Skeletal muscle cell (primary cell): Measurements from ENCODE around the gene TRAPPC5.

ENCODE experiments used
- DNase-seq: peaks from one replicate; pipeline ENCODE4 v3.0.0-alpha.2; 2010; ENCODE audit warnings: low read depth
- H3K4me3 ChIP-seq: 2 replicates; pipeline ENCODE4 v1.5.1; 2011; ENCODE audit warnings: low read depth, mild to moderate bottlenecking, control low read depth, low read length, moderate library complexity

The TRAPPC5 gene

GRCh38 chr19:7697721-7698287 is 17.2 kb downstream of the TRAPPC5 start:
- DNase-seq, result no peak
- H3K4me3 ChIP-seq, result no peak overlapping the region

DNA sequence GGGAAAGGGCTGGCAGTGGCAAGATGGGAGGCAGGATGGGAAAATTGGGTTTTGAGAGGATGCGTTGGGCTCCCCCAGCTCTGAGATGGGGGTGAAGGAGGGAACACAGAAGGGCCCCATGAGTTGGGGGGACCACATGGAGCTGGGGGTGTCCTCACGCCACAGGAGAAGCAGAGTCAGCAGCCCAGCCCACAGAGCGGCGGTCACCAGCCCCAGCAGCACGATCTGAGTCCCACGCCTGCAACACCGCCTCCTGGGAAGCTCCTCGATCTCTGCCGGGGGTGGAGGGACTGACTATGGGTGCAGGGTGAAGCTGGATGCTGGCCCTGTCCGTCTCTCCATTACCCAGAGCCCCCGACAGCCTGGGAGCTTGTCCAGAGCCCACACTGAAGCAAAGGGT is 17.9 kb downstream of the TRAPPC5 start:
- DNase-seq, result no peak
- H3K4me3 ChIP-seq, result no peak overlapping the region

DNA sequence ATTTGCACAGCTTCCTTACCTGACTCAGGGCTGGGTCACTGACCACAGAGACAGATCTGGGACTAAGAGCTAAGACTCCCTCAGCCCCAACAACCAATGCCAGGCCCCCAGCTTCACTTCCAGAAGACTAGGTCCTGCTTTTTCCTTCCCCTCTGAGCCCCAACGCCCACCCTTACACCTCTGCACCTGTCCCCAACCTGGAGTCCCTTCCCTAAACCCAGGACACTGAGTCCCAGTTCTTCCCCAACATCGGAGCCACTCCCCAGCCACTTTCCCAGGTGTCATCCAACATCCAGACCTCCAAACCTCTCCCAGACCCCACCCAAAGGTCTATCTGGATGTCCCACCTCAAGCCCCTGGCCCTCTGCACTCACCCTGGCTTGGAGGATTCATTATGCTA is 18.4 kb downstream of the TRAPPC5 start:
- no peak overlapping the region for H3K4me3 ChIP-seq
- DNase-seq, result no peak

DNA sequence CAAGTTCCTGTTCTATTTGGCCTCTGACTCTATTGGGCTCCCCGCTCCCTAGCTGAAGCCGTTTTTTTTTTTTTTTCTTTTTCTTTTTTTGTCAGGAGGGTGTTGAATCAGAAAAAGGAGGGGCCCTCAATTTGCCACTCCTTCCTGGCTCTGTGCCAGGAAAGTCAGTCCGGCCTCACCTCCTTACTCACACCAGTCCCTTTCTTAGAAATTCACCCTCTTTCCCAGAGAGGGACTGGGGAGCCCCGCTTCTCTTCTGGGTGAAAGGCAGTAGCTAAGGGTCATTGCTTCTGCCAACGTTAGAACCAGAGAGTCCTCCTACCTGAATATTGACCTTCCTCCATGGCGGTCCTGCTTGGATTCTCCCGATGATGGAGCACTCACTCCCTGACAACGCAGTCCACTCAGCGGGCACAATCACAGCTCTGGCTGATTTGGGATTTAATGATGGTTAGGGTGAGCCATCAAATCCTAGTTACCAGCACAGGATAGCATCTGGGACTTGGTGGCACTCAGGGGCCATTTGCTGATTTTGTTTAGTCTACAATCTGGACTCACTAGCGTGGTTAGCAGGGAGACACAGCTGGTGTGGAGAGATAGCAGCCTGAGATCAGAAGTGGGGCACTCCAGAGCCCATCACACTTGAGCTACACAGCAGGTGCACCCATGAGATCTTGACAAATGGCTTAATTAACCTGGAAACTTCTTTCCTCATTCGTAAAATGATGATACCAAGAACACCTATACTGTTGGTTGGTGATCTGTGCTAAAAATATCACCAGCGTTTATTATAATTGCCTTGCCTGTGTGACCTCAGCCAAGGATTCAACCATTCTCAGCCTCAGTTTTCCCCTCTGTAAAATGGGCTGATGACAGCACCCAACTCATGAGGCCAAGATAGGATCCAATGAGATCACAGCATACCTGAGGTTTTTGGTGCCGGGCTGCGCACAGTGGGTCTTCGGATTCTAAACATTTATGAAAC is 19.1 kb downstream of the TRAPPC5 start:
- no peak for DNase-seq
- H3K4me3 ChIP-seq, result no peak overlapping the region

DNA sequence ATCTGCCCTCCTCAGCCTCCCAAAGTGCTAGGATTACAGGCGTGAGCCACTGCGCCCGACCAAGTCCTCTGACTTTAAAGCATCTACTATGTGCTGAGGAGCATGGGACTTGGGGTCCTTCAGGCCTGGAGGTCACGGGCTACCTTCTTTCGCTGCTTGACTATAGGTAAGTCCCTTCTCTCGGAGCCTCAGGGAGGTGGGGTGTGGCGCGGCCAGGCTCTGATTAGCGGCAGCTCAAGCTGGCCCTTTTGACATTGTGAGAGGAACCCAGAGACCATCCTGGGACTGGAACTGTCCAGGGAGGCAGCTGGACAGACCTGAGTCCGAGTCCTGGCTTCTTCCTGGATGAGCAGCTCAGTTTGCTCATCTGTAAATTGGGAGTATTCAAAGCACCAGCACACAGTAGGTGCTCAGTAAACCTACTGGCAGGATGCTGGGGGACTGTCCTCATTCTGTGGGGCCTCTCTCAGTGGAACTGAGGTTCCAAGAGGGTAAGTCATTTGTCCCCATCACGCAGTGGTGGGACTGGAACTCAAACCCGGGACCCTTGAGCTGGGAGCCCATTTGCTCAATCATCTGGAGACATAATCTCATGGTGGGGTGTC is 20.5 kb downstream of the TRAPPC5 start:
- no peak for DNase-seq
- H3K4me3 ChIP-seq, result no peak overlapping the region

DNA sequence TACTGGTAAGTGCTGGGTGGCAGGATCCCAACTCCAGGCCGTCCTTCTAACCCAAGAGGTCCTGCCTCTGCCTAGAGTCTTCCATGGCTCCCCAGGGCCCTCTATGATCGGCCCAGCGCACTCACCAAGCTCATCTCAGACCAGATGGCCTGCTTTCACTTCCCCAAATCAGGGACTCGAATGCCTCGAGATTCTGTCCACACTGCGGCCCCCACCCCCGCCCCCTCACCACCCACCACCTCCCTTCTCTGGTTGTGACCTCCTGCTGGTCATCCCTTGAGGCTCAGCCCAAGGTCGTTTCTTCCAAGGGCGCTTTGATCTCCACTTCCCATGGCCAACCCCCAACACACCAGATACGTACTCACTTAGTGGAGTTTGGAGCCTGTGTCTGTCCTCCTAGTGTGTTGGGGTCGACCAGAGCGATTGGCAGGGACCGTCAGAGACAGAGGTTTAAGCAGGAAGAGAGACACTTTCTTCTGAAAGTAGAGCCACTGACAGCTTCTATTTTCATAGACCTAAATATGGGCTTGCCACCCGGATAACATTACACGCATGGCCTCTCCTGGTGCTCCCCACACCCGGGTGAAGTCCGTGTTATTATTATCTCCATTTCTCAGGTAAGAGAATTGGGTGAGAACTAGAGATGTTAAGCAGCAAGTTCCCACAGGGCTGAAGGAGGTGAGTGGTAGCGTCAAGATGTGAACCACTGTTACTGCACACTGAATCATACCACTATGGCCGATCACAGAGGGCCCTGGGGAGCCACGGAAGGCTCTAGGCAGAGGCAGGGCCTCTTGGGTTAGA is 21.2 kb downstream of the TRAPPC5 start, which contains the start of gene FCER2:
Gene FCER2, minus strand, starts transcription at position 478 of the 804 bp plus-strand sequence. CDS start 2,371 bp downstream, outside the sequence.
- DNase-seq, result no peak
- no peak within 1 kb of the TSS for H3K4me3 ChIP-seq

- H3K4me3 ChIP-seq, result no peak overlapping the region
- DNase-seq, result no peak
These were observed 22.7 kb downstream of the TRAPPC5 start for GRCh38 chr19:7703332-7703731.

DNA sequence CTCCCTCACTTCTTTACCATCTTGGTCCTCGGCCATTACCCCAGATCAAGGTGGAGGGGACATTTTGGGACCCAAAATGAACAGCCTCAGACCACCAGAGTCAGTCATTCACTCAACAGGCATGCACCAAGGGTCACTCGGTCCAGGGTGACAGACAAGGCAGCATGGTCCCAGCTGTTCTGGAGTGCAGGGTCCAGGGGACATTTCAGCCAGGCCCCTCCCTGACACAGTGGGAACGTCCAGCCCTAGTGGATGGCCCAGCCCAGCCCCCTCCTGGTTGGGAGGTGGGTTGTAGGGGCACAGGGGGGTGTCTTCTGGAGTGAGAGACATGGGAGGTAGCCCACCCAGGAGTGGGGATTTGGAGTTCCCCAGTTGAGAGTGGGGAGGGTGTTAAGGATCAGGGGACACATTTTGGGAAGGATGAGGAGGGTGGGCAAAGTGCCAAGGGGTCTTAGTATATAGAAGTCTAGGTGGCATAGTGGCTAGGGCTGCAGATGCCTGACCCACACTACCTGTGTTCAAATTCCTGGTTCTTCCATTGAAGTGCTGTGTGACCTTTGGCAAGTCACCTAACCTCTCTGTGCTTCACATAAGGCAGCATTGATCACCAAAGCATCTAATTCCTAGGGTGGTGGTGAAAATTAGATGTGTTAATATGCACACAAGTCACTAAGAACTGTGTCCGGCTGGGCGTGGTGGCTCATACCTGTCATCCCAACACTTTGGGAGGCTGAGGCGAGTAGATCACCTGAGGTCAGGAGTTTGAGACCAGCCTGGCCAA is 23.8 kb downstream of the TRAPPC5 start:
- DNase-seq, result no peak
- H3K4me3 ChIP-seq, result no peak overlapping the region

- H3K4me3 ChIP-seq, result no peak overlapping the region
- no peak for DNase-seq
These were observed 25.0 kb downstream of the TRAPPC5 start for GRCh38 chr19:7705387-7706187.

DNA sequence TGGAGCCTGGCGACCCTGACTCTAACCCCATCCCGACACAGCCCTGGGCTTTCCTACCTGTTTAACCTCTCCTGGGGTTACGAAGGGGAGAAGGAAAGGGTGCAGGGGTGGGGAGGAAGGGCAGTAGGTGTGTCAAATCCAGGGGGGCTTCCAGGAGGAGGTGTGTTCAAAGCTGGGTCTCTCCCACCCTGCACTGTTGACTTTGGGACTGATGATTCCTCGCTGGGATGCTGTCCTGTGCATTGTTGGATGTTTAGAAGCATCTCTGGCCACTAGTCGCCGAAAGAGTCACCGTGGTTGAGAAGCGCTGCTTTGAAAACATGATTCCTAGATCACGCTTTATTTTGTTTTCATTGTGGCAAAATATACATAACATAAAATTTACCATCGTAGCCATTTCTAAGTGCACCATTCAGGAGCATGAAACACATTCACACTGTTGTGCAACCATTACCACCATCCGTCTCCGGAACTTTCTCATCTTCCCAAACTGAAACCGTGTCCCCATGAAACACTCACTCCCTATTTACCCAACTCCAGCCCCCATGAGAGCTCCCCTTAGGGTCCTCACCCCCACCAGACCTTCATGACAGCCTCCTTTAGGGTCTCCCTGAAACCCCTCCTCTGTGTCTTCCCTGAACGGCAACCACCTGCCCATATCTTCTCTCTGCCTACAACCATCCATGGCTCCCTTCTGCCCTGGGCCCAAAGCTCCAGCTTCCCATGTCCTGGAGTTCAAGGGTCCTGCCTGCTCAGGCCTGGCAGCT is 25.7 kb downstream of the TRAPPC5 start:
- no peak overlapping the region for H3K4me3 ChIP-seq
- DNase-seq, result no peak

GRCh38 chr19:7706955-7707456 is 26.4 kb downstream of the TRAPPC5 start:
- DNase-seq, result no peak
- no peak overlapping the region for H3K4me3 ChIP-seq

- DNase-seq, result no peak
- H3K4me3 ChIP-seq, result no peak overlapping the region
These were observed 29.4 kb downstream of the TRAPPC5 start for GRCh38 chr19:7709932-7710460.

- no peak overlapping the region for H3K4me3 ChIP-seq
- DNase-seq, result no peak
These were observed 30.0 kb downstream of the TRAPPC5 start for GRCh38 chr19:7710616-7711015.

- H3K4me3 ChIP-seq, result no peak overlapping the region
- no peak for DNase-seq
These were observed 35.0 kb downstream of the TRAPPC5 start for GRCh38 chr19:7715671-7716070.

DNA sequence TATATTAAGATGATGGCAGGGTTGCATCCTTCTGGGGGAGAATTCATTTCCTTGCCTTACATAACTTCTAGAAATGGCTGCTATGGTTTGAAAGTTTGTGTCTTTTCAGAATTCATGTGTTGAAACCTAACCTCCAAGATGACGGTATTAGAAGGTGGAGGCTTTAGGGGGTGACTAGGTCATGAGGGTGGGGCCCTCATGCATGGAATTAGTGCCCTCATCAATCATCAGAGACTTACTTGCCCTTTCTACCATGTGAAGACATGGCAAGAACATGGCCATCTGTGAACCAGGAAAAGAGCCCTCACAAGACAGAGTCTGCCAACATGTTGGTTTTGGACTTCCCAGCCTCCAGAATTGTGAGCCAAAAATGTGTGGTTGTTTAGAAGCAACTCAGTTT is 36.1 kb downstream of the TRAPPC5 start:
- H3K4me3 ChIP-seq, result no peak overlapping the region
- DNase-seq, result no peak

- no peak overlapping the region for H3K4me3 ChIP-seq
- no peak for DNase-seq
These were observed 38.0 kb downstream of the TRAPPC5 start for GRCh38 chr19:7718668-7719067.

- H3K4me3 ChIP-seq, result no peak overlapping the region
These were observed 39.7 kb downstream of the TRAPPC5 start for GRCh38 chr19:7720351-7720750.

More at GRCh38 chr19:7720351-7720750, 39.7 kb downstream of the TRAPPC5 start:
- DNase-seq, result no peak
